Hepatic stellate cell (primary cell): Measurements from ENCODE around the gene FKBP6.
"Not testable (repeated sequence)": the region's sequence is repeated elsewhere in the genome, so short reads cannot be mapped to it uniquely, and the experiment has no call there.

Source experiments
- DNase-seq: peaks from one replicate; pipeline ENCODE4 v3.0.0; 2011; ENCODE audit warnings: low spot score

Gene FKBP6

DNA sequence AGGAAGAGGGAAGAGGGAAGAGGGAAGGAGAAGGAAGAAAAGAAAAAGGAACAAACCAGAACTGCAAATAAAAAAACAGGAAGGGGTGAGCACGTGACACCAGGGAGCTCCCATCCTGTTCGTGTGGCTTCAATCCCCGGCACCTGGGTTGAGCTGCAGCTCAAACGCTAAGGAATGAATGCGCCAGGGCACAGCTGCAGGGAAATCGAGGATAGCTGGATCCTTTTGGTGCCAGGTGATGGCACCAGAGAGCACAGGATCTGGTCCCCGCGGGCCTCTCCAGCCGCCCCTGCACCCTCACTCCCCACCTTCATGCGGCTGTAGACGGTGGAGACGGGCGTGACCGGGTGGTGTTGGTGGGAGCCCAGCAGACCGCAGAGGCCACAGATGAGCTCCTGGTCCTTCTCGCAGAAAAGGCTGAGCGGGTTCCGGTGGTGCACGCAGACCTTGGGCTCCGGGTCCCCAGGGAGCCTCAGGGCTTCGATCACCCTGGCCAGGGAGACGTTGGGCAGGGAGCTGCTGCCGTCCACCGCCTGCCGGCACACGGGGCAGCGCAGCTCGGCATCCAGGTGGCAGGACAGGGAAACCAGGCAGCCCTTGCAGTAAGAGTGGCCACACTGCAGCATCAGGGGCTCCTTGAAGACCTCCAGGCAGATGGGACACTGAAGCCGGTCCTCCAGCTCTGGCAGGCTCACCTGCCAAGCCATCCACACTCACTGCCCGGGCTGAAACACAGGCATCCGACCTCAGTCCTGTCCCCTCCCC lies 3.7 kb upstream of the FKBP6 start:
- DNase-seq: peak; percentile 74

DNA sequence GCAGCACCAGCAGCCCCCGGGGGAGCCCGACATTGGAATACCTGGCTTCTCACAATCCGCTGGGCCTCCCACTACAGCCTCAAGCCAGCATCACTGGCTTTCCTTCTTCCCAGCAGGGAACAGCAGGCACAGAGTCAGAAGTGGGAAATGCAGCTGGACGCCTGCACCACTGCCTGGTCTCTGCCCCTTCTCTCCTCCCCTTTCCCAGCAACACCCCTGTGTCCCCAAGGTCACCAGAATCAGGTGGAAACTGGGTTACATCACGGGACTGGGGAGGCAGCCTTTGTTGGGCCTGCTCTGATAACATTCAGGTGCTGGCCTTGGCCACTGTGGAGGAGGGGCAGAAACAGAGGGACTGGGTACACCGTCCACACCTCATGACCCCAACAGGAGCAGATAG lies 2.5 kb upstream of the FKBP6 start:
- not testable (repeated sequence) for DNase-seq

DNA sequence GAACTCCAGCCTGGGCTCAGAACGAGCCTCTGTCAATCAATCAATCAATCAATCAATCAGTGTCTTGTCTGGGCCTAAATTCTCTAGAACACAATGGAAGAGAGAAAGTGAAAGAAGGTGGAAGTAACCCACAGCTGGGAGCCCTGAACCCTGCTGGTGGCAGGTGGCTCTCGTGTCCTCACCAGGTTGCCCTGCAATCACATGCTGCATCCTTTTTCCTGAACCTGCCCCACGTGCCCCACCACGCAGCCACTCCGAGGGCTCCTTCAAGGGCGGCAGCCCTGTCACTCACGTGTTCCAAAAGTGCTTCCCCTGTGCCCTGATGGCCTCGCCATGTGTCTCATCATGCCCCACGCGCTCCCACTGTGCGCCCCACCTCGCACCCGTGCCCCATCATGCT lies 512 bp upstream of the FKBP6 start:
- not testable (repeated sequence) for DNase-seq

DNA sequence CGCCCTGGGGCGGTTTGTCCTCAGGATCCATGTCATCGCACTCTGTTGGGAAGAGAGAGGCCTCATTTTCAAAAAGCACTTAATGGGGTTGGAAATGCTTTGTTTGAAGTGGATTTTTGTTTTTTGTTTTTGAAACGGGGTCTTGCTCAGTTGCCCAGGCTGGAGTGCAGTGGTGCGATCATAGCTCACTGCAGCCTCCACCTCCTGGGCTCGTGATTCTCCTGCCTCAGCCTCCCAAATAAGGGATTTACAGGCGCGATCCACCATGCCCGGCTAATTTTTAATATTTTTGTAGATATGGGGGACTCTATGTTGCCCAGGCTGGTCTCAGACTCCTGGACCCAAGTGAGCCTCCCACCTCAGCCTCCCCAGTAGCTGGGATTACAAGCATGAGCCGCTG lies 735 bp downstream of the FKBP6 start:
- no peak for DNase-seq

DNA sequence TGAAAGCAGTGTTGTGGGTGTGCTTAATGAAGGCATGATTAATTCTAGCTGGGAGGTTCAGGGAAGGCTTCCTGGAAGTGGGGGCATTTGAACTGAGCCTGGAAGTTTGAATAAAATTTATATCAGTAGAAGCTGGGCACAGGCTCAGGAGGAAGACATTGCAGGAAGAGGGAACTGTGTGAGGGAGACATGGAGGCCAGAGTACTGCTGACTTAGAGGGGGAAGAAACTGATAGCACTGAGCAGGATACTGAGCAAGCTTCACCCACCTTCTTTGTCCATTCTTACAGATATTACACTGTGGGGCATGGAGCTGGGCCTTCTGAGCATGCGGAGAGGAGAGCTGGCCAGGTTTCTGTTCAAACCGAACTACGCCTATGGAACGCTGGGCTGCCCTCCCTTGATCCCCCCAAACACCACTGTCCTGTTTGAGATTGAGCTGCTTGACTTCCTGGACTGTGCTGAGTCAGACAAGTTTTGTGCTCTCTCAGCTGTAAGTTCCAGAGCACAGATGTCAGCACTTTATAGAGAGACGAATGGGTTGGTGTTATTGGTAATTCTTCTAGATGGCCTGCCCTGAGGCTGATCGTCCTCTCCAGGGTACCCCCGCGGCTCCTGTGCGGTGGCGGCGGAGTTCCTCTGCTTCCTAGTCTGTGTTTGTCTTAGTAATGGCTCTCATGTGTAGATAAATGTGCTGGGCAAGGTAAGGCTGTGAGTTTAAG lies 2.1 kb downstream of the FKBP6 start:
- DNase-seq: peak; percentile 41

DNA sequence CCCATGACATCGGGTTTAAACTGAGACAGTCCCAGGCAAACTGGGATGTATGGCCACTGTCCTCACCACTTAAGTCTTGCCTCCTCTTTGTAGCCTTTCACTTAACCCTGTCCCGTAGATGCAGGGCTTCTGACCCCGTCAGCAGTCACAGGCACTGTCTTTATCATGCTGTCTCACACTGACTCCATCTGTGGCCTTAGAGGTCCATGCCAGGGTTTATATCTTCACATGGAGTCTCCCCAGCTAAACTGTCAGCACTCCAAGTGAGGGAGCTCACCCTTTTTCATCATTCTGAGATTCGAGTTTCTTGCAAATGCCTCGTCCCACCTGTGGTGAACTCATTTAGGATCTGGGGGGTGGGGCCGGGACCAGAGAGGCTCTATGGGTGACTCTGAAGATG lies 2.8 kb downstream of the FKBP6 start:
- no peak for DNase-seq

DNA sequence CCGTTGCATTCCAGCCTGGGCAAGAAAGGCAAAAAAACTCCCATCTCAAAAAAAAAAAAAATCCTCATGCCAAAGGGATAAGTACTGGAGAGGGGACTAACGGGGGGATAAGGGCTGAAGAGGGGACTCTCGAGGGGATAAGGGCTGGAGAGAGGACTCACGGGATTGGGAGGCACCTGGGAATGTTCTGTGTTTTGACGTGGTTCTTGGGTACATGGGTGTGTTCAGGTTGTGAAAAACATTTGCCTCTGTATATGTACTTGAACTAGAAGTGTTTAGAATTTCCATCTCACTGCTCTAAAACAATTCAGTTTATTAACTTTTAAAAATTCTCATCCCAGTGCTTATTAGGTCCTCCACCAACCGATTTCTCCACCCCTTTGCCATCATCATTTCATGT lies 4.5 kb downstream of the FKBP6 start:
- no peak for DNase-seq

DNA sequence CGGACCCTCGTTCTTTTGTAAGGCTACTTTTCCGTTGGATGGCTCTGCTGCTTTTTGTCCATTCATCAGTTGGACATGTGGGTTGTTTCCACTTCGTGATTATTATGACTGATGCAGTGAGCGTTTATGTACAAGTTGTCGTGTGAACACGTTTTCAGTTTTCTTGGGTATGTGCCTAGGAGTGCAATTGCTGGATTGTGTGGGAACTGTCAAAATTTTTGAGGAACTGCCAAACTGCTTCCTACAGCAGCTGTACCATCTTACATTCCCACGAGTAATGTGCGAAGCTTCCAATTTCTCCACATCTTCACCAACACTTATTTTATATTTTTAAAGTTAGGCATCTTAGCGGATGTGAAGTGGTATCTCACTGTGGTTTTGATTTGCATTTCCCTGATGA lies 10.4 kb downstream of the FKBP6 start:
- DNase-seq: no peak

DNA sequence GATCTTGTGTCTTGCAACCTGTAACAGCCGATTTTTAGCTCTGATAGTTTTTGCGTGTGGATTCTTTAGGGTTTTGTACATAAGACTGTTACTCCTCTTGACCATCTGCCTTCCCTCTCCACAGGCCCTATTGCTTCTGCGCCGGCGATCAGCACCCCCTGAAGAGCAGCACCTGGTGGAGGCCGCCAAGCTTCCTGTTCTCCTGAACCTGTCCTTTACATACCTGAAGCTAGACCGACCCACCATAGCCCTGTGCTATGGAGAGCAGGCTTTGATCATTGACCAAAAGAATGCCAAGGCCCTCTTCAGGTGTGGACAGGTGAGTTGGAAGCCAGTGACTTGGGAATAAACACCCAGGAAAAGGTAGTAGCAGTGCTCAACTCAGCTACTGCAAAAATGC lies 12.6 kb downstream of the FKBP6 start:
- no peak for DNase-seq

DNA sequence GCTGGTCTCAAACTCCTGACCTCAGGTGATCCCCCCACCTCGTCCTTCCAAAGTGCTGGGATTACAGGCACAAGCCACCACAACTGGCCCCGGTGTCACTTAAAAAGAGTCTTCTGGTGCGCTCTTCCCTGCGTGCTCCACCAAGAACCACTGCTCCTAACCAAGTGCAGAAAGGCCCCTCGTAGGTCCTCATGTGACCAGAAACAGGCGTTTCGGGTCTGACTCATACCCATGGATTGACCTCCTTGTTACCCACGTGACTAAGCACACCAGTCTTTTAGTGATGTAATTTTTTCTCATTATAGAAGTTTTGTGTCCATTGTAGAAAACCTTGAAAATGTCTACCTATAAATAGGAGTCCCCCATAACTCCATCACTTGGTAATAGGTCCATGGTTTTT lies 13.9 kb downstream of the FKBP6 start:
- peak; percentile 89 for DNase-seq

DNA sequence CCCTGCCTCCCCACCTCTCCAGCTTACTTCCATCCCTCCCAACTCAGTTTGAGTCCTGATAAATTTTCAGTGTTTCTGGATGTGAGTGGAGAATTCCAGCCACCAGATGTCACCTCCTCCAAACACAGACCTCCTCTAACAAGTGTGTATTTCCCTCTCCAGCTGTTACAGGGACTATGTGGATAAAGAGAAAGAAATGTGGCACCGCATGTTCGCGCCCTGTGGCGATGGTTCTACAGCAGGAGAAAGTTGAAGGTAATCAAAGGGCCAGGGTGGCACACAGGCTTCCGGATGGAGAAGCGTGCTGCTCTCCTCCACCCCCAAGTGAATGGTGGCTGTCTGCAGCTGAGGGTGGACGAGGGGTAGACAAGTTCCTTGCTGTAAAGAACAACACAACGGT lies 14.7 kb downstream of the FKBP6 start:
- peak; percentile 90 for DNase-seq

DNA sequence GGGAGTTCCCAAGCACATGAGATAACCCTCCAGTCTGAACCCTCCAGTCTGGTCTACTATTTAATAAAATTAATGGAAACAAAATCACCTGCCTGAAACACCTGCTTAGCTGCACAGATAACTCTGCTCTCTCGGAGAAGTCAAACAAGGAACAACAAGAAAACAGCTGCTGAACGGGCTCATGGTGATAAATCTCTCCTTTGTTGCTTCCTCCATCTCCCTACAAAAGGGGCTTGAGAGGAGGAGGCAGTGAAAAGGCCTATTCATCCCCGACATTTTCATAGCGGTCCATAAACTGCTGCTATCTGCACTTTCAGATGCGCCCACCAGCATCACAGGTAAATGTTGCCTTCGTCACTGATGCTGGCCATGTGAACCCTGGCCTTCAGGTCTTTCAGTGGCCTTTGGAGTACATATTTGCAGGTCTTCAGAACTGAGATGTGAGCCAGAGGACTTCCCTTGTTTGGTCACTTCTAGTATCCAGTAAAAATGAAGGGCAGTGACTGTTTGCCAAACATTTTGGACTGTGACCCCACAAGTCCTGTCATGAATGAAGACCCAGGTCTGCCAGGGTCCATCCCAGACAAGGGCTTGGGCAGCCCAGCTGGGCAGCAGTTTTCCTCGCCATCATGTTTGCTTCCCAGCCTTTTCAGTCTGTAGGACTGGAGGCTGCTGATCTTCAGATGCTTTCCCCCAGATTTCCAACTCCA lies 15.9 kb downstream of the FKBP6 start:
- no peak for DNase-seq

DNA sequence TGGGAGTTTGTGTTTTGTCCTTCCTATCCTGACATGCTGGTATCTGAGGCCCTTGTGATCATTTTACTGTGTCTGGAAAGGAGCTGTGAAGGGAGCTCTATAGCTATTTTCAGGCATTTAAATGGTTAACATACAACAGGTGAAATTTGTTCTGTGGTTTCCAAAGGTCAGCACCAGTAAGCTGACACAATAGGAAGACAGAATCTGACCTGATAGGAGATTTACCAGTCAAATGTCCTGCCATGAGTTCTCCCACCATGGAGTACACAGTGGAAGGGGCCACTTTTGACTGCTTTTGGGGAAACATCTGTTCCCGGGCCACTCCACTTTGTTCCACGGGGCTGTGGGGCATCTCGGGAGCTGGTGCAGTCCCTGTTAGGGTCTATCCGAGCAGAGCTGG lies 17.6 kb downstream of the FKBP6 start:
- no peak for DNase-seq

DNA sequence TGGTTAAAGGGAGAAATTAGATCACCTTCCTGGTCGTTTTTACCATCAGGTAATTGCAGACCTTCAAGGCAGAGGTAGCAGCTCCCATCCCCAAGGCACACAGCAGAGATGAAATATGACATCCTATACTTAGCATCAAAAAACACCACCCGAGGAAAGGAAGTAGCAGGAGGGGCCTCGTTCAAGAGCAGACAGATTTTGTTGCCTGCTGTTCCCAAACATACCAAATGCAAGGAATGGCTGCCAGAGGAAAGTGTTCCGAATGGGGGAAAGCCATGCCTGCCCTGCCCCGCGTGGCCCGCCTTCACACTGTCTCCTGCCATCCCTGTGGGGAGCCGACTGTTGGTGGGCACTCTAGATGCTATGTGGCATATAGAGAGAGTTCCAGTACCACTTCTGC lies 18.0 kb downstream of the FKBP6 start:
- DNase-seq: no peak

DNA sequence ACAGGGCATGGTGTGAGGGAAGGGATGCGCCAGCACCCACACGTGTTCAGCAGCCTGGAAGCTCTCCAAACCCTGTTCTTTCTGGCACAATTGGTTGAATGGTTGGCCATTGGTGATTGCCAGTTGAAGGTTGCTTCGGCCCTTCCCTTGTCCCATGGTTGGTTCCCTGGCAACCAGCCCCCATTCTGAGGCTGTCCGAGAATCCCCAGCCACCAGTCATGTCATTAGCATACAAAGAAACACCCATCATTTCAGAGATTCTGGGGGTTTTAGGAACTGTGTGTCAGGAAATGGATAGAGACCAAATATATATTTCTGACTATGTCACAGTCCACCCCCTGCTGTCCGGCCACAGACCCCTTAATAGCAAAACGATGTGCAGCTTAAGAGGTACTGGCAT lies 21.8 kb downstream of the FKBP6 start:
- DNase-seq: no peak

DNA sequence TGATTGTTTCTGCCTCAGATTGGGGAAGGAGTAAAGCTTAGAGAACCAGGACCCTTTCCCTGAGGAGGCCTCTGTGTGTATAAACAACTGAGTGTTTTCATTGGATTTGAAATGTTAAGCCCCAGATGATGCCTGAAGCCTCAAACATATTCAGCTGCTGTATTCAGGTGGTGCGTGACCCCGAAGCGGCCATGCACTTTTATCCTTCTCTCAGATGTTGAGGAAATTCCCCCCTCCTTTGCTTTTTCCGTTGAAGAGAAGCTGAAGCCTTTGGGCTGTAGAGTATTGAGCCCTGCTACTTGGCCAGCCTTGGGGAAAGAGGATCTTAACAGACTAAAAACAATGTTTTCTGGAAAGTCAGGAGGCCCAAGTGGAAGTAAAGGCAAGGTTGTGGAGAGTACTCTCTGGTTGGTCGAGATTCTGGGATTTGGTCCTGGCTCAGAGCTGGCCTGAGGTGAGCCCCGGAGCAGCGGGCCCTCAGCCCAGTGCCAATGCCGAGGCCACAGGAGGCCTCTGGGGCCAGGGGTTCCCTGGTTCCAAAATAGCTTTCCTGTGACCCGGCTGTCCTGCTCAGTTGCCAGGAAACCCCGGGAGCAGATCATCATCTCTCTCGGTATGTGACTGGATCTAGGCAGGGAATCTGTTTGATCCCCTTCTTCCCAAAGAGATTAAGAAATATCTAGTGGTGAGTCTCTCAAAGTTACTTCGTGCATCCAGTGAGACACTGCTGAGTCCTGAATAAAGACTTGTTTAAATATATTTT lies 22.5 kb downstream of the FKBP6 start:
- DNase-seq: no peak

DNA sequence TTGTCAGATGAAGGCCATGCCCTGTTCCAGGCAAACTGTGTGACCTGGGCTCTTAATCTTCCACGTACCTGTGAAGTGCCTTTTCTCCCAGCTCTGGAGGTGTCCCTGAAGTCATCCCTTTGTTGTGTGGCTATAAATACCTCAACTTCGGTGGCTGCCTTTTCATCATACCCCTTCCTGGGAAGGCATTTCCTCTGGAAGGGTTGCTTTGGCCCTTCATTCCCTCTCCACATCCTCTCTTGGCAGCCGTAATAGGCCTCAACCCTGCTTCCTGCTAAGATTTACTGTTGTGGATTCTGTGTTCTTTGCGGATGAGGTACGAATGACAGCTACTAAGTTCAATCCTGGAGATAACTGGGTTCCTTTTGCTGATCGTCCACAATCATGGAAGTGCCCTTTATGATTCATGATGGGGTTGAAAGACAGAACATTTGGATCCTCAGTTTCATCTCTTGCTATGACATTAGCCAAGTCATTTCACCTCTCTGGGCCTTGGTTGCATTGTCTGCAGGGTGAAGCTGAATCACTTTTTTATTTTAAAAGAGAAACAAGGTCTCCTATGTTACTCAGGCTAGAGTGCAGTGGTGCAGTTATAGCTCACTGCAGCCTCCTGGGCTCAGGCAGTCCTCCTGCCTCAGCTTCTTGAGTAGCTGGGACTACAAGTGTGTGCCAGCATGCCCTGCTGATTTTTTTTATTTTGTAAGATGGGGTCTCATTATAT lies 23.6 kb downstream of the FKBP6 start:
- no peak for DNase-seq

DNA sequence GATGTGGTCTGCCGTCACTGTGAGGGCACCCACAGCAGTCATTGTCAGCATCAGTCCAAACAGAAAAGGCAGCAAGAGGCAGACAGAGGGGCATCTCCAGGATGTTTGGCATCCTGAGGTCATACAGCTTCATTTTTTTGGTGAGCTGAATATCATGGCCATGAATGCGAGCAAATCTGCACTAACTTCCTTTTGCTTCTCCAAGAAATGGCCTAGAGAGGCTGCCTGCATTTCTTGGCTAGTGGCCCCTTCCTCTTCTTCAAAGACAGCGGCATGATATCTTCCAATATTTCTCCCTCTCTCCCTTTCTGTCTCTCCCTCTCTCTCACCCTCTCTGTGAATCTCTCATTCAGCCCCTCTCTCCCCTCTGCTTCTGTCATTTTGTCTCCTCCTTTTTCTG lies 24.8 kb downstream of the FKBP6 start:
- no peak for DNase-seq

DNA sequence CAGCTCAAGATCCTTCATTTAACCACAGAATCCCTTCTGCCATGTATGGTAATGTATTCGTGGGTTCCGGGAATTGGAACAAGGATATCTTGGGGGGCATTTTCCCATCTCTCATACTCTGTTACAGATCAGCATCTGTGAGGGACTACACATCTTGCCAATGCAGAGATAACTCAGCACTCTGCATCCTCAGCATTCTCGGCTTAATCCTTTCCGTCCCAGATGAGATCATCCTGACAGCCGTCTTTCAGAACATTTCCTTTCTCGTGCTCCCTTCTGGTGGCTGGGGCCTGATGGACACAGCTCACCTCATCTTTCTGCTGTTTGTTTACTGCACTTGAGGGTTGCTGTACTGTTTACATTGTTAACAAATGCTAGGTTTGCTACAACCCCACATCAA lies 25.3 kb downstream of the FKBP6 start:
- no peak for DNase-seq

DNA sequence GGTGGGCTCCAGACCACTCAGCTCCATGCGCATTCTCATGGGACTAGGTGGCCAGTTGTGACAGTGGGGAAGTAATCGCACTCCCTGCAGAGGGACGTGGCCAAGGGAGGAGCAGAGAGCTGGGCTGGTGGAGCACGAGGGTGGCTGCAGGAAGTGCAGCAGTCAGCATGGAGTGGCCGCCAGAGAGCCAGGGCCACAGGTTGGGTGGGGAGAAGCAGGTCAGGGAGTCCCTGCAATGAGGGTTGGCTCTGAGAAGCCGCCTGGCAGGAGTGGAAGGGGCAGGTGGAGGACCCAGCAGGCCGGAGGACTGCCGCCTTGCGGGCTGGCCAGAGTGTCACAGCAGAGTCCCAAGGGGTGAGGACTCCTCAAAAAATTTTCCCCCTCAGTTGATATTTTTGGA lies 26.2 kb downstream of the FKBP6 start:
- no peak for DNase-seq

DNA sequence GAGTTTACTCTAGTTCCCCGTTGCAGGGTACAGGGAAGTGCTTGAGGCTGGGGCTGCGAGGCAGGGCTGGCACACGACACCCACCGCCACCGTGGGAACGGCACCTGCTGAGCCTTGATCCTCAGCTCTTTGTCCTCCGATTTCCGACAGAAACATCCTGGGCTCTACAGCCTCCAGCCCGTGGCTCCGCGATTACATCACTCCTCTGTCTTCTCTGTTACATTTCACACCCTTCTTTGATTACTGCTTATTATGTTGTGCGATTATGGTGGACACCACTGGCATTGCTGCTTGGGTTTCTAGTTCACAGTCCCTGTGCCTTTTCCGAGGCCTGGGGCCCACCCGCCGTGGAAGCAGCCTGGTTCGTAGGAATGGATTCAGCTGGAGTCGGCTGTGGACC lies 26.9 kb downstream of the FKBP6 start:
- DNase-seq: no peak

DNA sequence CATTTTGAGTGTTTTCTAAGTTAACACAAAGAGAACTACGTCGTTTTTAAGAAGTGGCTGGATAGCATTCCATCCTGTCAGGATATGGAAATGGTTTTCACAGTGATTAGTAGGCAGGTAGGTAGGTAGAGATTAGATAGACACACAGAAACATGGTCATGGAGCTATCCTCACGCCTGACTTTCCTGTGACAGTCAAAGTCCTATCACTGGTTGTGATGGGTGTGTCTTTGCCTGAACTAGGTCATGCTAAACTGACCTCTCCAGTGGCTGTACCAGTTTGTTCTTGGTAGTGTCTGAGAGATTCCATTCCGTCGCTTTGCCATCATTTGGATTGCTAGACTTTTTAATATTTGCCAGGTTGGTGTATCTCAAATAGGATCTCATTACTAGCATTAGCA lies 28.2 kb downstream of the FKBP6 start:
- DNase-seq: no peak
